HepG2 (cell line): ENCODE results near the gene KLF11. TPM values are rescaled to one million over a fixed set of nuclear protein-coding genes. Genes with fewer than 3 reads are reported as not detected.

Experiments used
- ATF2 ChIP-seq: sonication (generic); formaldehyde crosslinking; IDR thresholded peaks from 2 replicates; pipeline ENCODE4 v1.4.0; 2020; ENCODE audit warnings: missing genetic modification reagents
- ATF5 ChIP-seq: sonication (generic); formaldehyde crosslinking; IDR thresholded peaks from 2 replicates; pipeline ENCODE4 v1.4.0; 2020; ENCODE audit warnings: mild to moderate bottlenecking, low read depth, missing genetic modification reagents
- HOMEZ ChIP-seq: IDR thresholded peaks from 2 replicates; pipeline ENCODE4 v1.6.1; 2016; ENCODE audit warnings: low read depth
- NR2F6 ChIP-seq, 2 experiments: IDR thresholded peaks; 2 replicates each; pipeline ENCODE4 v1.6.1; 2016; ENCODE audit warnings: antibody characterized with exemption in 1 of 2, mild to moderate bottlenecking in 1 of 2
- RBFOX2 ChIP-seq: fragments of 200-400 bp; formaldehyde crosslinking; IDR thresholded peaks from 2 replicates; pipeline ENCODE4 v1.6.1; 2017; ENCODE audit warnings: low read depth, mild to moderate bottlenecking, low read length
- SKI ChIP-seq: fragments of 450-650 bp; IDR thresholded peaks from one replicate; pipeline ENCODE4 v1.6.1; 2018; ENCODE audit warnings: mild to moderate bottlenecking; ENCODE audit not compliant: partially characterized antibody
- SOX13 ChIP-seq, 3 experiments: fragments of 450-650 bp in 1 of 3; sonication (generic) in 1 of 3; formaldehyde crosslinking in 1 of 3; IDR thresholded peaks in 2 of 3; conservative IDR thresholded peaks in 1 of 3; 2 replicates each; pipeline versions ENCODE4 v1.5.0 to v1.6.1; 2016 to 2020; ENCODE audit warnings: antibody characterized with exemption in 1 of 3, mild to moderate bottlenecking in 1 of 3, missing compliant biosample characterization in 1 of 3, missing genetic modification reagents in 1 of 3, moderate library complexity in 1 of 3
- SP1 ChIP-seq, 2 experiments: fragments of 450-650 bp in 1 of 2; sonication (generic) in 1 of 2; formaldehyde crosslinking in 1 of 2; IDR thresholded peaks; 2 replicates each; pipeline versions ENCODE4 v1.4.0 to v1.6.1; 2016 to 2020; ENCODE audit warnings: missing genetic modification reagents in 1 of 2
- TARDBP ChIP-seq: sonication (generic); formaldehyde crosslinking; IDR thresholded peaks from 2 replicates; pipeline ENCODE4 v1.8.0; 2022; ENCODE audit warnings: mild to moderate bottlenecking, missing genetic modification reagents
- ZFAT ChIP-seq: sonication (generic); formaldehyde crosslinking; conservative IDR thresholded peaks from 2 replicates; pipeline ENCODE4 v1.8.1; 2023; ENCODE audit warnings: missing genetic modification reagents, inconsistent platforms
- ZNF687 ChIP-seq: sonication (generic); formaldehyde crosslinking; IDR thresholded peaks from 2 replicates; pipeline ENCODE4 v1.5.1; 2020; ENCODE audit warnings: mild to moderate bottlenecking, missing genetic modification reagents, moderate library complexity
- ZNF761 ChIP-seq: sonication (generic); formaldehyde crosslinking; conservative IDR thresholded peaks from 2 replicates; pipeline ENCODE4 v1.4.0; 2020; ENCODE audit warnings: mild to moderate bottlenecking, missing genetic modification reagents
- ZNF777 ChIP-seq: sonication (generic); formaldehyde crosslinking; IDR thresholded peaks from 2 replicates; pipeline ENCODE4 v1.4.0; 2020; ENCODE audit warnings: missing genetic modification reagents
- ZSCAN21 ChIP-seq: sonication (generic); formaldehyde crosslinking; IDR thresholded peaks from 2 replicates; pipeline ENCODE4 v1.8.0; 2022; ENCODE audit warnings: mild to moderate bottlenecking, missing genetic modification reagents, moderate library complexity, borderline replicate concordance
- polyA plus RNA-seq, 8 experiments: library from polyadenylated mRNA; depleted of rRNA in 3 of 8; stranded (reverse) in 7 of 8; unstranded in 1 of 8; fragments of >200 nt; fragmentation: Illumina TruSeq in 4 of 8; extraction: Trizol in 4 of 8; gene quantifications; 2 replicates each; pipeline versions ENCODE4 v1.2.1 to v1.2.3, GENCODE V29; 2011 to 2016; ENCODE audit warnings: low read depth in 4 of 8, missing spikeins in 1 of 8, mixed read lengths in 1 of 8; ENCODE audit not compliant: insufficient read depth in 1 of 8
- total RNA-seq, 5 experiments: library from RNA; depleted of rRNA; stranded (reverse); fragments of >200 nt; fragmentation: Illumina TruSeq; extraction: Trizol; gene quantifications; 2 replicates each; pipeline ENCODE4 v1.2.3, GENCODE V29; 2016; ENCODE audit warnings: low read depth in 1 of 5

KLF11 gene
- total and polyA plus RNA-seq, 2 of the 13 experiments (the other 11 are each of a cell fraction or from before 2014, with no cell fraction given): 2.5 to 11.8 TPM

- TF ChIP-seq SP1 (IDR thresholded peaks at IDR 0.05): no peak
- TF ChIP-seq SP1 (CRISPR knock-in tag; IDR thresholded peaks at IDR 0.05): peak; percentile 67
- no peak for TF ChIP-seq HOMEZ (CRISPR knock-in tag)
- TF ChIP-seq ZNF777 (CRISPR knock-in tag): peak; percentile 32; the same call in 1 of the 2 replicates
- TF ChIP-seq RBFOX2: 0 out of 2 replicates have a peak, but pooled peaks have one; percentile 13
- TF ChIP-seq ATF5 (CRISPR knock-in tag): no peak
- TF ChIP-seq ZNF687 (CRISPR knock-in tag): peak; percentile 79
- TF ChIP-seq ATF2 (CRISPR knock-in tag): peak; percentile 99
- TF ChIP-seq ZSCAN21 (CRISPR knock-in tag): peak; percentile 93
- TF ChIP-seq ZNF761: no peak
- TF ChIP-seq SKI: peak; percentile 3
- TF ChIP-seq NR2F6 (IDR thresholded peaks at IDR 0.05): no peak
- TF ChIP-seq NR2F6 (CRISPR knock-in tag; IDR thresholded peaks at IDR 0.05): peak; percentile 49; the same call in 1 of the 2 replicates
- TF ChIP-seq SOX13 (IDR thresholded peaks at IDR 0.05): no peak
- peak in 1 of 2 experiments; percentile 44; a peak in 1 of 4 replicates for TF ChIP-seq SOX13 (CRISPR knock-in tag; conservative IDR thresholded peaks at IDR 0.05 in 1 of 2, IDR thresholded peaks at IDR 0.05 in 1 of 2)
- no peak for TF ChIP-seq ZFAT (CRISPR knock-in tag)
- TF ChIP-seq TARDBP (CRISPR knock-in tag): peak; percentile 57; the same call in 1 of the 2 replicates
- TF ChIP-seq, all 625 proteins: peak for 185
Observed at GRCh38 chr2:10043906-10044601, 704 bp downstream of the KLF11 start (continued).
